Neuronal stem cell (in vitro differentiated cells): ENCODE measurements around the gene DIDO1.
A peak's percentile ranks its signal among the peaks of the same experiment; 100 is the strongest.

ENCODE experiments used
- DNase-seq: peaks from one replicate; pipeline ENCODE4 v3.0.0-alpha.2; 2013; ENCODE audit warnings: low spot score
- H2AFZ ChIP-seq: one replicate; pipeline ENCODE4 v1.6.1; 2013; ENCODE audit warnings: mild to moderate bottlenecking, low read length, inconsistent platforms
- H2AK5ac ChIP-seq: 2 replicates; pipeline ENCODE4 v1.6.1; 2013; ENCODE audit warnings: low read depth, mild to moderate bottlenecking, inconsistent platforms, low read length, moderate library complexity, mixed read lengths
- H2BK120ac ChIP-seq: 2 replicates; pipeline ENCODE4 v1.6.1; 2013; ENCODE audit warnings: low read depth, mild to moderate bottlenecking, inconsistent platforms, low read length, moderate library complexity, mixed read lengths
- H2BK12ac ChIP-seq: one replicate; pipeline ENCODE4 v1.6.1; 2013; ENCODE audit warnings: low read length, inconsistent platforms
- H2BK15ac ChIP-seq: 2 replicates; pipeline ENCODE4 v1.6.1; 2013; ENCODE audit warnings: mild to moderate bottlenecking, low read length, inconsistent platforms, mixed read lengths
- H2BK5ac ChIP-seq: one replicate; pipeline ENCODE4 v1.6.1; 2013; ENCODE audit warnings: inconsistent platforms, mild to moderate bottlenecking, low read length, moderate library complexity
- H3K14ac ChIP-seq: one replicate; pipeline ENCODE4 v1.6.1; 2013; ENCODE audit warnings: low read length, inconsistent platforms
- H3K18ac ChIP-seq: 2 replicates; pipeline ENCODE4 v1.6.1; 2013; ENCODE audit warnings: low read length, inconsistent platforms
- H3K23ac ChIP-seq: 2 replicates; pipeline ENCODE4 v1.6.1; 2013; ENCODE audit warnings: low read depth, mild to moderate bottlenecking, mixed read lengths, low read length, inconsistent platforms; ENCODE audit not compliant: poor library complexity
- H3K27ac ChIP-seq: replicated peaks from 3 replicates; pipeline ENCODE4 v1.5.1; 2013; ENCODE audit warnings: low read length, inconsistent platforms
- H3K27me3 ChIP-seq, 3 experiments: 2 replicates each; pipeline ENCODE4 v1.6.1; 2013; ENCODE audit warnings: low read length in 3 of 3, mild to moderate bottlenecking in 2 of 3, inconsistent platforms in 1 of 3, low read depth in 1 of 3, mixed read lengths in 1 of 3, moderate library complexity in 1 of 3; ENCODE audit not compliant: control insufficient read depth in 3 of 3, insufficient read depth in 3 of 3
- H3K36me3 ChIP-seq, 2 donors: replicated peaks in 1 of 2; 2 replicates each; pipeline ENCODE4 v1.6.1; 2013; ENCODE audit warnings: low read length in 2 of 2; ENCODE audit not compliant: control insufficient read depth in 2 of 2, insufficient read depth in 2 of 2
- H3K4ac ChIP-seq: 2 replicates; pipeline ENCODE4 v1.6.1; 2013; ENCODE audit warnings: inconsistent platforms, mild to moderate bottlenecking, low read length, moderate library complexity
- H3K4me1 ChIP-seq, 2 donors: 1 replicate in 1 of 2; 2 replicates in 1 of 2; pipeline ENCODE4 v1.6.1; 2013; ENCODE audit warnings: low read length in 2 of 2, low read depth in 1 of 2; ENCODE audit not compliant: control insufficient read depth in 2 of 2, insufficient read depth in 1 of 2
- H3K4me2 ChIP-seq: one replicate; pipeline ENCODE4 v1.6.1; 2013; ENCODE audit warnings: mild to moderate bottlenecking, low read length, inconsistent platforms; ENCODE audit not compliant: insufficient read depth, poor library complexity, severe bottlenecking
- H3K4me3 ChIP-seq, 2 donors: 2 replicates each; pipeline ENCODE4 v1.5.1; 2013; ENCODE audit warnings: low read length in 2 of 2, mild to moderate bottlenecking in 2 of 2, inconsistent platforms in 1 of 2, moderate library complexity in 1 of 2
- H3K79me1 ChIP-seq: one replicate; pipeline ENCODE4 v1.6.1; 2013; ENCODE audit warnings: low read depth, mild to moderate bottlenecking, inconsistent platforms, low read length, moderate library complexity
- H3K9ac ChIP-seq: one replicate; pipeline ENCODE4 v1.6.1; 2013; ENCODE audit warnings: mild to moderate bottlenecking, low read depth, low read length, inconsistent platforms; ENCODE audit not compliant: poor library complexity
- H3K9me3 ChIP-seq, 2 donors: replicated peaks in 1 of 2; 2 replicates each; pipeline versions ENCODE3 to v1.6.1; 2013; ENCODE audit warnings: low read length in 2 of 2, mild to moderate bottlenecking in 2 of 2, inconsistent platforms in 1 of 2, low read depth in 1 of 2, mixed read lengths in 1 of 2, moderate library complexity in 1 of 2; ENCODE audit not compliant: control insufficient read depth in 2 of 2, insufficient read depth in 1 of 2
- H4K8ac ChIP-seq: one replicate; pipeline ENCODE4 v1.6.1; 2013; ENCODE audit warnings: low read depth, mild to moderate bottlenecking, inconsistent platforms, low read length, moderate library complexity
- H4K91ac ChIP-seq: one replicate; pipeline ENCODE4 v1.6.1; 2013; ENCODE audit warnings: low read length, low read depth, mild to moderate bottlenecking, inconsistent platforms; ENCODE audit not compliant: poor library complexity
- WGBS, 2 donors: extraction: QIAGEN DNeasy Blood & Tissue Kit; methylation state at CpG; one replicate each; pipeline ENCODE4 v1.1.7; 2013; ENCODE audit warnings: missing lambda C conversion rate in 2 of 2, mixed read lengths in 1 of 2; ENCODE audit not compliant: insufficient read length in 2 of 2, insufficient replicate concordance in 1 of 2; ENCODE audit errors: extremely low coverage in 2 of 2; 5-methylcytosine and 5-hydroxymethylcytosine counted together

Gene DIDO1

DNA sequence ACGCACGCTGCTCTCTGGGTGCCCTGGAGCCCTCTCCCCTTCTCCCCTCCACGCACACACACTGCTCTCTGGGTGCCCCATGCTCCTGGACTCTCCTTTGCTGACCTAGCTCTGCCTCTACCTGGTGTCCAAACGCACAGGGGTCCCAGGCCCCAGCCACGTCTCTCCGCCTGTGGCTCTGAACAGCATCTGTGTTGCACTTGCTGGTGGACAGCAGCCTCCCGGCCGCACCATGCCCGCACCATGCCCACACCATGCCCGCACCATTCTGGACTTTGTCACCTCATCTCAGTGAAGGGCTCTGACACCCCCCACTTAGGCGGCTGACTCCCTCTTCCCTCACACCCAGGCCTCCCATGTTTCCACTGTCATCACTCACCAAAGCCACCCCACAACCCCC is 86.5 kb downstream of the DIDO1 start:
- H2AK5ac ChIP-seq: peak overlapping the region; percentile 49
- H3K9me3 ChIP-seq: peaks cover 4 to 7% of the 10 kb centered on the region in 2 donors
- H2BK5ac ChIP-seq: peak overlapping the region; percentile 84
- H3K23ac ChIP-seq: peak overlapping the region; percentile 86
- H2BK15ac ChIP-seq: no peak overlapping the region
- H3K18ac ChIP-seq: peak overlapping the region; percentile 73
- no peak overlapping the region for H3K27ac ChIP-seq
- DNase-seq: no peak
- no CpG with 5 or more reads among the region's 11 CpGs for WGBS, 2 donors
- H3K14ac ChIP-seq: peak overlapping the region; percentile 49
- peak overlapping the region; percentile 39 for H3K9ac ChIP-seq
- peak overlapping the region; percentile 47 for H4K91ac ChIP-seq
- peaks cover 3 to 10% of the 10 kb centered on the region in 2 donors for H3K4me1 ChIP-seq
- no peak overlapping the region for H3K4ac ChIP-seq
- no peak overlapping the region for H3K4me2 ChIP-seq
- peak overlapping the region; percentile 52 for H2BK12ac ChIP-seq
- H3K36me3 ChIP-seq: peaks cover 0 to 1% of the 10 kb centered on the region in 2 donors
- H4K8ac ChIP-seq: no peak overlapping the region
- H2BK120ac ChIP-seq: no peak overlapping the region
- H3K4me3 ChIP-seq: peak overlapping the region in 1 of 2 donors; percentile 1
- peaks cover 3% of the 10 kb centered on the region for H3K79me1 ChIP-seq
- no peak overlapping the region for H2AFZ ChIP-seq
- H3K27me3 ChIP-seq: no peaks in the 10 kb centered on the region

DNA sequence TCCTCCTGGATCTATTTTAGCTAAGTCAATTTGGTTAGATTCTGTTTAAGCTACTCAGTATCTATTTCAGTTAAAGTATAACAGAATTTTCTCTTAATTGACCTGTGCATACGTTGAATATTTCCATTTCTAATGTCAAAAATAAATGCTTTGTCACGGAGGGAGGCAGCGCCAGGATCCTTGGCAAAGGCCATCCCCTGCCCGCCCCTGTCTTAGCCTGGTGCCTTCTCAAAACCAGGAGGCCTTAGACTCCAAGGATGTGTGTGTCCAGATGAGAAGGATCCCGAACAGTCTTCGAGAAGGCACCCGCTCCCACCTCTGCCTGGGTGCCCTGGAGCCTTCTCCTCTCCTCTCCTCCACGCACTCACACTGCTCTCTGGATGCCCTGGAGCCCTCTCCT is 87.0 kb downstream of the DIDO1 start:
- Histone ChIP-seq H3K14ac (no peak overlapping the region), H2BK120ac (no peak overlapping the region), H3K9me3 (peaks cover 4 to 6% of the 10 kb centered on the region in 2 donors), H3K79me1 (peaks cover 3% of the 10 kb centered on the region), H4K91ac (no peak overlapping the region), H2AFZ (no peak overlapping the region), H3K18ac (no peak overlapping the region), H3K36me3 (peaks cover 0 to 1% of the 10 kb centered on the region in 2 donors), H2BK5ac (no peak overlapping the region), H3K4me3 (no peak overlapping the region), H3K4ac (no peak overlapping the region), H3K4me1 (peaks cover 3 to 10% of the 10 kb centered on the region in 2 donors), H2BK12ac (no peak overlapping the region), H2BK15ac (no peak overlapping the region), H3K27ac (no peak overlapping the region), H3K27me3 (no peaks in the 10 kb centered on the region), H3K9ac (no peak overlapping the region), H3K23ac (no peak overlapping the region), H3K4me2 (no peak overlapping the region), H2AK5ac (no peak overlapping the region), H4K8ac (no peak overlapping the region)
- no peak for DNase-seq
- no CpG with 5 or more reads among the region's 8 CpGs for WGBS, 2 donors

DNA sequence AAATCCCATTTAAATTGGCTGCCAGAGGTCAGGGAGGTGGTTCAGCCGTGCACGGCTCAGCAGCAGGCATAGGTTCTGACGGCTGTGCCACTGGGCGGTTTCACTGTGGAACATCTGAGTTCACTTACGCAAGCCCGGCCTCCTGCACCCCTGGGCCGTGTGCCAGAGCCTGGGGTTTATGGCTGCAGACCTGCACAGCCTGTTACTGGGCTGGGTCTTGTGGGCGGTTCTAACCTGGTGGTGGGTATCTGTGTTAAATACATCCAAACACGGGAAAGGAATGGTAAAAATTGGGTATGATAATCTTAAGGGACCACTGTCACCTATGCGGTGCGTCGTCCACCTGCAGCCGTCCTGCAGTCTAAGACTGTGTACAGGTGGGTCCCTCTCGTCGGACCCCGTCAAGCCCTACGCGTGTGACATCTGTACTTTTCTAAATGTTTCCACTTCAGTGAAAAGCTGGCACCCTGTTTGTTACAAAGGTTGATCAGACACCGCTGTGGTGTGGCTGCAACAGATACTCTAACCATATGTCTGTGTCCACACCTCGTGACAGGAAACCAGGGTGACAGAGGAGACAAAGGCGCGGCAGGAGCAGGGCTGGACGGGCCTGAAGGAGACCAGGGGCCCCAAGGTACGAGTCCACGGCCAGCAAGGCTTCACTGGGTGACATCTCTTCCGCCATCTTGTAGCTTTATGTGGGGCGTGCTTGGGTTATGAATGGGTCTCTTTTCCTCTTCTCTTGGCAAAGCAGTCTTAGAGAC is 88.0 kb downstream of the DIDO1 start:
- H3K4ac ChIP-seq: no peak overlapping the region
- no peak overlapping the region for H3K14ac ChIP-seq
- H3K23ac ChIP-seq: no peak overlapping the region
- H3K4me2 ChIP-seq: no peak overlapping the region
- no peak overlapping the region for H3K9ac ChIP-seq
- H2BK5ac ChIP-seq: no peak overlapping the region
- H3K79me1 ChIP-seq: peaks cover 3% of the 10 kb centered on the region
- H2BK15ac ChIP-seq: no peak overlapping the region
- H2AFZ ChIP-seq: no peak overlapping the region
- H3K27me3 ChIP-seq: no peaks in the 10 kb centered on the region
- H4K8ac ChIP-seq: no peak overlapping the region
- no peak overlapping the region for H2AK5ac ChIP-seq
- no peak overlapping the region for H3K18ac ChIP-seq
- H2BK12ac ChIP-seq: no peak overlapping the region
- peaks cover 0 to 2% of the 10 kb centered on the region in 2 donors for H3K9me3 ChIP-seq
- no peak overlapping the region for H3K4me3 ChIP-seq
- no peak overlapping the region for H2BK120ac ChIP-seq
- DNase-seq: no peak
- peaks cover 3 to 10% of the 10 kb centered on the region in 2 donors for H3K4me1 ChIP-seq
- WGBS, 2 donors: no CpG with 5 or more reads among the region's 27 CpGs
- H3K36me3 ChIP-seq: no peaks in the 10 kb centered on the region
- H3K27ac ChIP-seq: no peak overlapping the region
- H4K91ac ChIP-seq: no peak overlapping the region

- Histone ChIP-seq H3K27me3 (no peaks in the 10 kb centered on the region), H3K36me3 (no peaks in the 10 kb centered on the region), H2BK5ac (no peak overlapping the region), H3K9me3 (peaks cover 0 to 2% of the 10 kb centered on the region in 2 donors), H3K18ac (no peak overlapping the region), H2BK12ac (no peak overlapping the region), H2BK15ac (no peak overlapping the region), H3K4me1 (peaks cover 3 to 10% of the 10 kb centered on the region in 2 donors), H3K4ac (no peak overlapping the region), H2BK120ac (no peak overlapping the region), H2AFZ (no peak overlapping the region), H3K9ac (no peak overlapping the region), H3K4me2 (no peak overlapping the region), H3K79me1 (peaks cover 3% of the 10 kb centered on the region), H3K23ac (no peak overlapping the region), H3K14ac (no peak overlapping the region), H3K4me3 (no peak overlapping the region), H4K8ac (no peak overlapping the region), H4K91ac (no peak overlapping the region), H2AK5ac (no peak overlapping the region), H3K27ac (no peak overlapping the region)
- no CpG with 5 or more reads among the region's 8 CpGs for WGBS, 2 donors
- no peak for DNase-seq
These were observed 88.5 kb downstream of the DIDO1 start for GRCh38 chr20:62837790-62838127.
